Measurements from ENCODE around the gene LRCH1. TPM values are rescaled to one million over a fixed set of nuclear protein-coding genes. Genes with fewer than 3 reads are reported as not detected.

Gene LRCH1
- total and polyA plus RNA-seq, 4 donors = 2.6 to 6.6 (median 3.4) TPM

GRCh38 chr13:46551410-46552302 is 1.3 kb upstream of the LRCH1 start:
- no peak overlapping the region for H3K27ac ChIP-seq (ENCODE audit: low read depth in 1 of 2, low read length in 2 of 2)
- no peaks in the 10 kb centered on the region for H3K9me3 ChIP-seq (ENCODE audit: control insufficient read depth in 4 of 4, low read length in 3 of 4)
- no peaks in the 10 kb centered on the region for H3K27me3 ChIP-seq (ENCODE audit: control insufficient read depth in 4 of 4, insufficient read depth in 4 of 4, low read length in 3 of 4)
- H3K4me1 ChIP-seq (ENCODE audit: control insufficient read depth in 4 of 4, insufficient read depth in 4 of 4, low read length in 3 of 4) = peaks cover 2 to 28% (median 15%) of the 10 kb centered on the region in 4 donors
- DNase-seq (ENCODE audit: low spot score) = peak; percentile 71
- peak overlapping the region in 1 of 2 donors; percentile 78 for H3K9ac ChIP-seq (ENCODE audit: low read depth in 1 of 2, low read length in 2 of 2)
- H3K4me3 ChIP-seq (ENCODE audit: low read depth in 1 of 3, low read length in 3 of 3) = peak overlapping the region in 1 of 3 donors; percentile 97
- 38% methylated on average over 22 of the region's 22 CpGs for WGBS
- H3K36me3 ChIP-seq (ENCODE audit: control insufficient read depth in 4 of 4, insufficient read depth in 3 of 4, low read depth in 1 of 4, low read length in 3 of 4) = no peaks in the 10 kb centered on the region
- no peak for TF ChIP-seq ZBTB33 (IDR thresholded peaks at IDR 0.05)
- TF ChIP-seq RXRA (IDR thresholded peaks at IDR 0.05) = peak in 1 of 2 donors; percentile 16
- peak in 1 of 2 donors; percentile 18 for TF ChIP-seq HNF4A (conservative IDR thresholded peaks at IDR 0.05)
- TF ChIP-seq CTCF (IDR thresholded peaks at IDR 0.05; ENCODE audit: low read depth, low read length, missing input control) = peak; percentile 87
- peak; percentile 92 to 96 for TF ChIP-seq RAD21 (IDR thresholded peaks at IDR 0.05)
- no peak for TF ChIP-seq FOXA1 (IDR thresholded peaks at IDR 0.05)

- TF ChIP-seq FOXA2 (IDR thresholded peaks at IDR 0.05) (no peak), EGR1 (IDR thresholded peaks at IDR 0.05; ENCODE audit: low read depth in 2 of 2) (no peak), CTCF (IDR thresholded peaks at IDR 0.05; ENCODE audit: low read depth, low read length, missing input control) (no peak), HNF4A (conservative IDR thresholded peaks at IDR 0.05) (no peak), HNF4G (IDR thresholded peaks at IDR 0.05) (no peak), RAD21 (IDR thresholded peaks at IDR 0.05) (no peak), TAF1 (conservative IDR thresholded peaks at IDR 0.05) (no peak), REST (IDR thresholded peaks at IDR 0.05) (no peak), MAX (IDR thresholded peaks at IDR 0.05) (no peak), ATF3 (IDR thresholded peaks at IDR 0.05) (no peak), RXRA (IDR thresholded peaks at IDR 0.05) (no peak), SP1 (IDR thresholded peaks at IDR 0.05) (no peak), FOXA1 (IDR thresholded peaks at IDR 0.05) (no peak), JUND (IDR thresholded peaks at IDR 0.05) (no peak)
- 29% methylated on average over 12 of the region's 12 CpGs for WGBS
- Histone ChIP-seq H3K4me3 (ENCODE audit: low read depth in 1 of 3, low read length in 3 of 3) (peak overlapping the region in 2 of 3 donors; percentile 73 to 97), H3K27me3 (ENCODE audit: control insufficient read depth in 4 of 4, insufficient read depth in 4 of 4, low read length in 3 of 4) (no peaks in the 10 kb centered on the region), H3K36me3 (ENCODE audit: control insufficient read depth in 4 of 4, insufficient read depth in 3 of 4, low read depth in 1 of 4, low read length in 3 of 4) (no peaks in the 10 kb centered on the region), H3K9ac (ENCODE audit: low read depth in 1 of 2, low read length in 2 of 2) (peak overlapping the region; percentile 52 to 78), H3K9me3 (ENCODE audit: control insufficient read depth in 4 of 4, low read length in 3 of 4) (no peaks in the 10 kb centered on the region), H3K4me1 (ENCODE audit: control insufficient read depth in 4 of 4, insufficient read depth in 4 of 4, low read length in 3 of 4) (peaks cover 2 to 31% (median 15%) of the 10 kb centered on the region in 4 donors), H3K27ac (ENCODE audit: low read depth in 1 of 2, low read length in 2 of 2) (peak overlapping the region; percentile 91 to 98)
- DNase-seq (ENCODE audit: low spot score) = no peak
These were observed 677 bp upstream of the LRCH1 start for GRCh38 chr13:46552303-46552682.
